NCI-H82 (cell line): ENCODE data around the gene RNASE13.
"Not testable (repeated sequence)": the region's sequence is repeated elsewhere in the genome, so short reads cannot be mapped to it uniquely, and the experiment has no call there.

Experiments
- DNase-seq: peaks from one replicate; lab custom pipeline; 2025; lab: John Stamatoyannopoulos, UW

RNASE13 gene

GRCh38 chr14:21022686-21023085 lies 11.9 kb downstream of the RNASE13 start:
- DNase-seq = no peak

GRCh38 chr14:21020977-21021545 lies 13.5 kb downstream of the RNASE13 start:
- DNase-seq = no peak

DNA sequence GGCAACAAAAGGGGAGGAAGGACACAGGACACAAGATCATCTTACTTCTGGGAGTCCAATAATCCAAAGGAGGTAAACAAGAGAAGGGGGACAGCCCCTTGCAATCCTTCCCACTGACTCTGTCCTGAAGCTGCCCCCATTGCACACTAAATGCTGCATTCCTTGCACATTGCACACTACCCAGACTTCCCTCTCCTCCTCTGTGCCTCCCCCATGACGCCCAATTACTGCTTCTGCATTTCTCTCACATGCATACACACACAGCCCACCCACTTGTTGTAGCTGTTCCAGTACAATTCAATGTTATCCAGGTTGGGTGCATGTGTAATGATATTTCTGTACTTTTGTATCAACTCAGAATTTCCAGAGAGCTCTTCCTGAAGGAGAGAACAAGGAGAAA lies 15.2 kb downstream of the RNASE13 start:
- DNase-seq = no peak

DNA sequence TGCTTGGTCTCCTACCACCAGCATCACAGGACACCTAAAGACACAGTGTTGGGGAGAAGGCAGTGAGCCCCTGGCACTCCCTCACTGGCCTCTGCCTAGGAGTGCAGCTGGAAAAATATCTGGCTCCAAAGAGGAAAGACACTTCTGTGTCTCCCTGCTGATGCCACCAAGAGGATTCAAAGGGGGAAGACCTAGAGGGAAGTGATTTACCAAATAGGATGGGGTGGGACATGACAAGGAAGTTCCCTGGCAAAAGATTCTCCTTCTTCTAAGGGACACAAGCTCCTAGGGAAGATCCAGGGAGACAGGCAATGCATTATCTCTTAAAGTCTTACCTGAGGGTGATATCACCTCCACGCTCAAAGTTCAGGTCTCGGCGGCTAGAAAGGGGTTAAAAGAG lies 15.8 kb downstream of the RNASE13 start:
- DNase-seq = no peak

DNA sequence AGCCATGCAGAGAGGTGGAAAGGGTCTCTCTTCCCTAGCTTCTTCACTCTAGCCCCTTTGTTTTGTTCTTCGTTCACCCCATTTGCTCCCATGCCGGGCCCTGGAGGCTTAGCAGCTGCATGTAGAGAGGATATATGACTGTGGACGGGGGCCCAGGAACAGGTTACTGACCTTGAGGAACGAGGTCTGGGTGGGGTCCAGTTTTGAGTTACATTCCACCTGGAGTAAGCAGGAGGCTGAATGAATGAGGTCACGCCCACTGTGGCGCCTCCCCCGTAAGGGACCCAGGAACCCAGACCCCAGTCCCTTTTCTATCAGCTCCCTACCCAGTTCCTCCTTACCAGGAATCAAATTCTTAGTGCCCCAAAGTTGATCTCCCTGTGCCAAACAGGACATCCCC lies 16.3 kb downstream of the RNASE13 start:
- no peak for DNase-seq

GRCh38 chr14:21017528-21018245 lies 16.9 kb downstream of the RNASE13 start:
- DNase-seq = no peak

- DNase-seq = no peak
Measured at GRCh38 chr14:21016413-21017190, 18.0 kb downstream of the RNASE13 start.

GRCh38 chr14:21015312-21015711 lies 19.3 kb downstream of the RNASE13 start:
- no peak for DNase-seq

- DNase-seq = peak; percentile 92
Measured at GRCh38 chr14:21014761-21015190, 19.8 kb downstream of the RNASE13 start.

GRCh38 chr14:21011136-21011535 lies 23.5 kb downstream of the RNASE13 start:
- no peak for DNase-seq

- DNase-seq = not testable (repeated sequence)
Measured at GRCh38 chr14:21009721-21010120, 24.9 kb downstream of the RNASE13 start.

DNA sequence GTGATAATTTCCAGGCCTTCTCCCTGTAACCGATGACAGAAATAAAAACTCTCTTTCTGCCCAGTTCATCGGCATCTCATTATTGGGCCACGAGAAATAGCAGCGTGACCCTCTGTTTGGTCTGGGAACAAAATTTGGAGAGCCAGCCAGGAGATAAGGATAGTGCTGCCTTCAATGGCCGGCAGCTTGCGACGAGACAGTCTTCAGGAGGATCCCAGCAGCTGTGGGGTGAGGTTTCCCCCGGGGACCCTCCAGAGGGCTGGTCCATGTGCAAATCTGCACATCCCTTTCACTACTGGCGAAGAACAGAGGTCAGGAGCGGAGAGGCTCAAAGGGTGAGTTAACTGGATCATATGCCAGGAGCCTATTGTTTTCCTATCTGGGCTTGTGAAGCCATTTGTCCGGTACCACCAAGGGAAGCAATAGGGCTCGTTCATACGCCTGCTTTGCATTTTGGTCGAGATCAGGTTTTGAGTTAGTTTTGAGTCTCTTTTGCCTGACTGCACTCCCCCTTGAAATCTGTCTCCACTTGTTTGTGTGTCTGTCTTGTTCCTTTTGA lies 30.7 kb downstream of the RNASE13 start:
- no peak for DNase-seq

DNA sequence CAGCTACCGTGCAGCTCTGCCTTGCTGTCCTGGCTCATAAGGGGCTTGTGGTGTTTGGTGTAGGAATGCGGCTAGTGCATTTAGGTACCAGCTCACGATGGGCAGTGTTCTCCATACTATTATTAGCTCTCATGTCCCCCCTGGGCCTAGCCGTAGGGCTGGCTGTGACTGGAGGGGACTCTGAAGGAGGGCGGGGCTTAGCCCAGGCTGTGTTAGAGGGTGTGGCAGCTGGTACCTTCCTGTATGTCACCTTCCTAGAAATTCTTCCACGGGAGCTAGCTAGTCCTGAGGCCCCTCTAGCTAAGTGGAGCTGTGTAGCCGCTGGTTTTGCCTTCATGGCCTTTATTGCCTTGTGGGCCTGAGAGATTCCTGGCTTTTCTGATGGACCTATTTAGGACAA lies 33.4 kb downstream of the RNASE13 start:
- DNase-seq = no peak

GRCh38 chr14:20999591-20999990 lies 35.0 kb downstream of the RNASE13 start:
- DNase-seq = no peak

- no peak for DNase-seq
Measured at GRCh38 chr14:20998674-20999366, 35.8 kb downstream of the RNASE13 start, which contains the start of gene SLC39A2. TSS of gene SLC39A2 (plus strand) at chr14:20999293. CDS start at chr14:20999447, 154 bp downstream.

GRCh38 chr14:20998139-20998538 lies 36.5 kb downstream of the RNASE13 start:
- DNase-seq = no peak

- no peak for DNase-seq
Measured at GRCh38 chr14:20997564-20997963, 37.0 kb downstream of the RNASE13 start.

DNA sequence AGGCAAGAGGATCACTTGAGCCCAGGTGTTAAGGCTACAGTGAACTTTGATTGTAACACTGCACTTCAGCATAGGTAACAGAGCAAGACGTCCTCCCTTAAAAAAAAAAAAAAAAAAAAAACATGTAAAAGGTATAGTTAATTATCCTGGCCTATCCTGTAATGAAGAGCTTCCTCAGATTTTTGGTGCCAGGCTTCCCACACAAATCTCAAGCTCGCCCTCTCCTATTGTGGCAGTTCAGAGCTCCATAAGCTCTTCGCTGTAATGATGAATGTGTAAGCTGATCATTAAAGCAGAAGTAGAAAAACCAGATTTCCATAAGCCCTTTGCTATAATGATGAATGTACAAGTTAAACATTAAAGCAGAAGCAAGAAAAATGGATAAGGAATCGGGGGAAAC lies 37.5 kb downstream of the RNASE13 start:
- no peak for DNase-seq

DNA sequence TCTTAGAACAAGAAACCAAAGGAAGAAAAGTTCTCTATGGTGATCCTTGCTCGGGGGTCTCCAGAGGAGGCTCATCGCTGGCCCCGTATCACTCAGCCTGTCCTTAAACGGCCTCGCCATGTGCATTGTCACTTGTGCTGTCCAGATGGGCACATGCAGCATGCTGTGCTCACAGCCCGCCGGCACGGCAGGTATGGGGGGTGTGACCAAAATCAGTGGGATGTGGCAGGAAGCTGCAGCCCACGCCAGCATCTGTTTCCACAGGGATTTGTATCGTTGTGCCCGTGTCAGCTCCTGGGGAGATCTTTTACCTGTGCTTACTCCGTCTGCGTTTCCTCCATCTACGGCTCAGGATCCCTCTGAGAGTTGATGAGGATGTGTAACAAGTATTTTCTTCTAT lies 38.1 kb downstream of the RNASE13 start:
- no peak for DNase-seq

DNA sequence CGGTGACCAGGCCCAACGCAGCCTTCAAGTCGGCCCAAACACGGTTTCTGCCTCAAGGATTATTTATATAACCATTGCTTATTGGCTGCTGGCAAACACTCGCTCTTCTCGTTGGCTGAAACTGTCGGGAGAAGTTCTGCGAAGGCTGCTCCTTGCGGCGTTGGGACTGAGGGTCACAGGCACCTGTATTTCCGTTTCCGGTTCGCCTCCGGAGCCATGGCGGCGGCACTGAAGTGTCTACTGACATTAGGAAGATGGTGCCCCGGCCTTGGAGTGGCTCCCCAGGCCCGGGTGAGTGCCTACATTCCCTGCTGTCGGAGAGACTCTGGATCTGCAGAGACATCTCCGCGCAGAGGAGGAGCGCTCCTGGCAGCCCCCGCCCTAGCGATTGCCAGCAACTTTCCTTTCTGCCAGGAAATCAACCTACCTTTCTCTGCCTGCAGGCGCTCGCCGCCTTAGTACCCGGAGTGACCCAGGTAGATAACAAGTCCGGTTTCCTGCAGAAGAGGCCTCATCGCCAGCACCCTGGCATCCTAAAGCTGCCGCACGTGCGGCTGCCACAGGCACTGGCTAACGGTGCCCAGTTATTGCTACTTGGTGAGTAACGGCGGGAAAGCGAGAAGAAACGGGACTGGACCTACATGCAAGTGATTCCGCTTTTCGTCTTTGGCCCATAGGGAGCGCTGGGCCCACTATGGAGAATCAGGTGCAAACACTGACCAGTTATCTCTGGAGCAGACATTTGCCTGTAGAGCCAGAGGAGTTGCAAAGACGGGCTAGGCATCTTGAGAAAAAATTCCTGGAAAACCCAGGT lies 44.6 kb downstream of the RNASE13 start, which contains the start of gene METTL17:
METTL17 (plus strand) TSS at position 194 of the 814 bp plus-strand sequence; CDS start at position 217, 23 bp downstream.
- DNase-seq = peak; percentile 97

GRCh38 chr14:20989471-20989786 lies 45.2 kb downstream of the RNASE13 start:
- DNase-seq = no peak
